GM12872 (cell line): ENCODE results near the gene MGAT3.

Experiments used
- TF ChIP-seq, protein P1 (sequence below): IDR thresholded peaks from 3 replicates; pipeline ENCODE4 v1.5.1; 2011; ENCODE audit warnings: low read depth, mild to moderate bottlenecking, low read length, moderate library complexity; ENCODE audit not compliant: insufficient read depth

Gene MGAT3

DNA sequence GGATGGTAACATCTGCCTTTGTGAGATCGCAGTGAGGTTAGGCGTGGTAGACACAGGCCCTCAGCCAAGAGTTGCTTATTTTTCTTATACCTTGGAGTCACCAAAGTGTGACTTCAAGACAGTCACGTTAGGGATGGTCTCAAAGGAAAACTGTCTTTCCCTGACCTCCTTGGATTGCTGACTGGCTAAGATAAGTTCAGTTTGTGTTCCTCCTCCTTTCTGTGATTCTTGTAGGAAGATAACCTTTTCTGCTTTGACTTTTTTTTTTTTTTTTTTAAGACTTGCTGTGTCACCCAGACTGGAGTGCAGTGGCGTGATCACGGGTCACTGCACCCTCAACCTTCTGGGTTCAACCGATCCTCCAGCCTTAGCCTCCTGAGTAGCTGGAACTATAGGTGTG is 34.1 kb upstream of the MGAT3 start:
- TF ChIP-seq, protein P1, sequence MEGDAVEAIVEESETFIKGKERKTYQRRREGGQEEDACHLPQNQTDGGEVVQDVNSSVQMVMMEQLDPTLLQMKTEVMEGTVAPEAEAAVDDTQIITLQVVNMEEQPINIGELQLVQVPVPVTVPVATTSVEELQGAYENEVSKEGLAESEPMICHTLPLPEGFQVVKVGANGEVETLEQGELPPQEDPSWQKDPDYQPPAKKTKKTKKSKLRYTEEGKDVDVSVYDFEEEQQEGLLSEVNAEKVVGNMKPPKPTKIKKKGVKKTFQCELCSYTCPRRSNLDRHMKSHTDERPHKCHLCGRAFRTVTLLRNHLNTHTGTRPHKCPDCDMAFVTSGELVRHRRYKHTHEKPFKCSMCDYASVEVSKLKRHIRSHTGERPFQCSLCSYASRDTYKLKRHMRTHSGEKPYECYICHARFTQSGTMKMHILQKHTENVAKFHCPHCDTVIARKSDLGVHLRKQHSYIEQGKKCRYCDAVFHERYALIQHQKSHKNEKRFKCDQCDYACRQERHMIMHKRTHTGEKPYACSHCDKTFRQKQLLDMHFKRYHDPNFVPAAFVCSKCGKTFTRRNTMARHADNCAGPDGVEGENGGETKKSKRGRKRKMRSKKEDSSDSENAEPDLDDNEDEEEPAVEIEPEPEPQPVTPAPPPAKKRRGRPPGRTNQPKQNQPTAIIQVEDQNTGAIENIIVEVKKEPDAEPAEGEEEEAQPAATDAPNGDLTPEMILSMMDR: no peak

DNA sequence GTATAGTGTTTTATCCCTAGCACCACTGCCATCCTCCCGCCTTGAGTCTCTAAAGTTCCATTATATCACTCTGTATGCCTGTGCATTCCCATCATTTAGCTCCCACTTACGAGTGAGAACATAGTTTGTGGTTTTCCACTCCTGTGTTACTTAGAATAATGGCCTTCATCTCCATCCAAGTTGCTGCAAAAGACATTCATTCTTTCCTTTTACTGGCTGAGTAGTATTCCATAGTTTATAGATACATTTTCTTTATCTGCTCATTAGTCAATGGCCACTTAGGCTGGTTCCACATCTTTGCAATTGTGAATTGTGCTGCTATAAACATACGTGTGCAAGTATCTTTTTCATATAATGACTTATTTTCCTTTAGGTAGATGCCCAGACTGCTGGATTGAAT is 32.8 kb upstream of the MGAT3 start:
- TF ChIP-seq, protein P1: no peak

DNA sequence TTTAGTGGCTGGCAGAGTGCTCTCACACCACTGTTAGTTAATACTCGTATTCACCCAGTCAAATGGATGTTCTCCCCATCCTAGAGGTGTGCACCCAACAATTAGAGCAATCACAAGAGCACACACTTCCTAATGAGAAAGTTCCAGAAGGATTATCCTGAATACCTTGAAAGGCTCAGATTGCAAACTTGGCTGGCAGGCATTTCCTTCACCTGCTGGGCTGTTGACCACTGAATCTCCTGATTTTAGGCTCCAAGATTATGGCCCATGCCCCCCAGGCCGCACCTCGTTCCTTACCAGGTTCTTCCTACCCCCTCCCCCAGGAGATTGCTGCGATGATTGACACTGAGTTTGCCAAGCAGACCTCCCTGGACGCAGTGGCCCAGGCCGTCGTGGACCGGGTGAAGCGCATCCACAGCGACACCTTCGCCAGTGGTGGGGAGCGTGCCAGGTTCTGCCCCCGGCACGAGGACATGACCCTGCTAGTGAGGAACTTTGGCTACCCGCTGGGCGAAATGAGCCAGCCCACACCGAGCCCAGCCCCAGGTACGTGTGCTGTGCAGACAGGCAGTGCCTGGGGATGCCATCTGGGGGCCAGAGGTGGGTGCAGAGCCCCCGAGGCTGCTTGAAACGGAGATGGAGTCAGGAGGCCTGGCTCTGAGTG is 30.3 kb upstream of the MGAT3 start:
- TF ChIP-seq, protein P1: no peak

DNA sequence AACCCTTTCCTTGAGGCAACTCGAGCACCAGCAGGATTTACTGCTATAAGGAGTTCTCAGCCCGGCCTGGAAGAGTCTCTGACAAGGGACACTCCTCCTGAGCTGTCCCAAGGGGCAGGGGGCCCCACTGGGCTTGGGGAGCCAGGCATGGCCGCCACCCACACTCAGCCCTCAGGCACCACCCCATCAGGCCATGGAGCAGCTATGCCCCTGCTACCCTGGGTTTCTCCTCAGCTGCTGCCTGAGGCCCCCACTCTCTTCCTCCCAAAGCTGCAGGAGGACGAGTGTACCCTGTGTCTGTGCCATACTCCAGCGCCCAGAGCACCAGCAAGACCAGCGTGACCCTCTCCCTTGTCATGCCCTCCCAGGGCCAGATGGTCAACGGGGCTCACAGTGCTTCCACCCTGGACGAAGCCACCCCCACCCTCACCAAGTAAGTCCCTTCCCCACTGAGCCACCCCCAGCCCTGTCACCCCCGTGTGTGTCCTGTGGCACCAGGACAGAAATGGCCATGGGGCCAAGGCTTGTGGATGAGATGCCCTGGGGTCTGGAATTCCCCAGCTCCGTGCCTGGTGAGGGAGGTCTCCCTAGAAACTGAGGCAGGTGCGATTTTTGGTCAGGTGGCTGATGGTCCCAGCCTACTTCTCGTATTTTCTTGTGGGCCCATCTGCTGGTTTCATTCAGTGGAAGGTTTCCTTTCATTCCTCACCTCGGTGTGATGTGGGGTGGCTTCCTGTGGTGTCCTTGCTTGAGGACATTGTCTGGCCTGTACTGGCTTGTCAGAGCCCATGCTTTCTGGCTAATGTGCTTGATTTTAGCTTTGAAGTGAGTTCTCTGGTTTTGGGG is 28.8 kb upstream of the MGAT3 start:
- TF ChIP-seq, protein P1: no peak

DNA sequence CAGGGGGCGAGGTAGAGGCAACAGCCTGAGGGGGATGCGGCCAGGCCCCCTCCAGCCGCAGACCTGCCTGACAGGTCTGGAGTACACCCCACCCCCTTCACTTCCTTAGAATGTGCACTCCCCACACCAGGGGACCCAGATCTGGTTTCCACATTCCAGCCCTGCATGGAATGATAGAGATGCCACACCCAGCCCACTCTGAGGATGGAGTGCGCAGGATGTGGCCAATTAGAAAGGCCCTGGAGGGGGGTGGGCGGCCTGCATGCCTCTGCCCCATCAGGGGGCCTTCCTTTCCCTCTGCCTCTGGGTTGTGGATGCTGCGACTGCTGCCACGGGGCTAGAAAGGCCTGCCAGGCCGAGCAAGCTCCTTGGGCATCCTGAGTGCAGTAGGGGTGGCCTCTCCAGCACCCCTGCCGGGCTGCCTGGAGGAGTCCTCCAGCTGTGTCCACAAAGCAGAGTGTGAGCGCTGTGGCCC is 28.2 kb upstream of the MGAT3 start:
- TF ChIP-seq, protein P1: no peak

DNA sequence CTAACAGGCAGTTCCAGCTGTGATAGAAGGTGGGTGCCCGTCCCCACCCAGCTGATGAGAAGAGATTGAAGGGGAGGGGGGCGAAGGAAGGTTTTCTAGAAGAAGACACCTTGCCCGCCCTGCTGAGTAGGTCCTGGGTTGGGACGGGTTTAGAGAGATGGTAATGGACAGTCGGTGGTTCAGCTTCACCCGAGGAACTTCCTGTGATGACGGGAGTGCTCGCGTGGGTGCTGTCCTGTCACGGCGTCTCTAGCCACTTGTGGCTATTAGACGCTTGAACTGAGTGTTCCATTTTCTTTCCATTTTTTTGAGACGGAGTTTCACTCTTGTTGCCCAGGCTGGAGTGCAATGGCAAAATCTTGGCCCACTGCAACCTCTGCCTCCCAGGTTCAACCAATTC is 27.6 kb upstream of the MGAT3 start:
- TF ChIP-seq, protein P1: no peak

DNA sequence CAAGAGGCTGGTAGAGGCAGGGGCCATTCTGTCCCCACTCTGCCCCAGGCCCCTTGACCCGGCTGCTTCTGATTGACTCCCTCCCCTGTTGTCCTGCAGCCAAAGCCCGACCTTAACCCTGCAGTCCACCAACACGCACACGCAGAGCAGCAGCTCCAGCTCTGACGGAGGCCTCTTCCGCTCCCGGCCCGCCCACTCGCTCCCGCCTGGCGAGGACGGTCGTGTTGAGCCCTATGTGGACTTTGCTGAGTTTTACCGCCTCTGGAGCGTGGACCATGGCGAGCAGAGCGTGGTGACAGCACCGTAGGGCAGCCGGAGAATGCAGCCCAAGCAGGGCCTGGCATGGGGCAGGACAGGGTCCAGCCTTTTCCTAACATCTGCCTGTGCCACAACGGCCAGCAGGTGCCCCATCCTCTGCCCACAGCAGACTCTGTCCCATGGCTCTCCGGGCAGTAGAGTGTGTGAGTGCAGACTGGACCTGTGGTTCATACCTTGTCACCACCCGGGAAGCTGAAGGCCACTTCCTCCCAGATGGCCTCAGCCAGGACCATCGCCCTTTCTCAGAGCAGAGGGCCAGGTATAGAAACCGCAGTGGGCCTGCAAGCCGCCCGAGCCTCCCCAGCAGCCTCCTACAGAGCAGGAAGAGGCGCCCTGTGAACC is 26.8 kb upstream of the MGAT3 start:
- TF ChIP-seq, protein P1: no peak
